ENCODE data around the gene PDS5A.
A peak's percentile ranks its signal among the peaks of the same experiment; 100 is the strongest.
"Not testable (repeated sequence)": the region's sequence is repeated elsewhere in the genome, so short reads cannot be mapped to it uniquely, and the experiment has no call there.

The PDS5A gene

DNA sequence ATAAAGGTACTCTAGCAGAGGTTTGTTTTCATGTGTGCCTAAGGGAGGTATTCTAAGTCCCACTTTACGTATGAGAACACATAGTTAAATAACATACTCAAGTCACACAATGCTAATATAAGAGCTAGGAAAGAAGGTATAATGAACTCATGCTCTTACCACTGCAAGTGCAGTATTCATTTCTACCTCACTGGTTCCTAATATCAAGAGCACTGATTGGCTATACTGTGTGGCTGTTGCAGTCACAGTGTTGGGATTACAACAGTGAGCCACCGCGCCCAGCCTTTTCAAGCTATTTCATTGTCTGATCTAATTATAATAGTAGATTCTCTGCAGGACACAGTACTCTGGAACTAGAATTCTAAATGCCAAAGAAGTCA lies 84.0 kb downstream of the PDS5A start:
- DNase-seq = no peak

DNA sequence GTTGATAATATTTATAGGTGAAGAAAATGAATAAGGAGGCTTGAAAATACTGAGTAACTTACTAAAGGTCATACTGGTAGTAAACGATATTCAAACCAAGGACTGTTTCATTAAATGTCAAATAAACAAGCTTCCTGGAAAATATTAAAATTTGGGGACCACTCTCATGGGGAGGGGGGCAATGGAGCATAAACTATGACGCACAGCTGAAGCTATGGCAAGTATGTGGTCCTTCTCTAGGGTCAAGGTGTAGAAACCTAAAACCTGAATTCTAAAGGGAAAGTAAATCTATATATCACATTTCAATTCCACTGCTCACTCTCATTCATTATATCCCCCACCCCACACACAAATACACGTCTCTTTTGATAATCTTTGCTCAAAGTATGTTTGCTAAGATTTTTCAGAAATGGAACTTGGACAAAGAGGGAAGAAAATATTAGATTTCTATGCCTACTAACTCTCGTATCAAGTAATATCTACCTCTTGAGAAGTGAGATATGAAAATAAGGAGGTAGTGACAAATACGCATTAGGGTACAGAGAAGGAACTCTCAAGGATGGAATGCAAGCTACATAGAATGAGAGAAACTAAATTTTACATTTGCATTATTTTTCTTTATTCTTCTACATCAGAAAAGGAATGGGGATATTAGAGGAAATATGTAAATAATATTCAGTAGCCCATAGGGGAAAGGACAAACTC lies 84.6 kb downstream of the PDS5A start:
- no peak for DNase-seq

DNA sequence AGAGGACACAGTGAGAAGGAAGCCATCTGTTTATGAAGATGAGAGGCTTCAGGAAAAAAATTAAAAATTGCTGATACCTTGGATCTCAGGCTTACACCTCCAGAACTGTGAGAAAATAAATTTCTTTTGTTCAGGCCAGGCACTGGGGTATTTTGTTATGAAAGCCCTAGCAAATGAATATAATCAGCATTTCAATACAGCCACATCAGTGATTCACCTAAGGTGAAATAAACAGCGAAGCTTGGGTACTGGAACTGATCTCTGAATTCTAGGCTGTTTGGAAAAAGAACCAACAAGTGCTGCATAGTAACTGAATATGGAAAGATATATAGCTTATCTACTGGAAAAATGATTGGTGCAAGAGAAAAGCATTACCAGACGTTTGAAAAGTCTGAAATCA lies 88.5 kb downstream of the PDS5A start:
- no peak for DNase-seq

DNA sequence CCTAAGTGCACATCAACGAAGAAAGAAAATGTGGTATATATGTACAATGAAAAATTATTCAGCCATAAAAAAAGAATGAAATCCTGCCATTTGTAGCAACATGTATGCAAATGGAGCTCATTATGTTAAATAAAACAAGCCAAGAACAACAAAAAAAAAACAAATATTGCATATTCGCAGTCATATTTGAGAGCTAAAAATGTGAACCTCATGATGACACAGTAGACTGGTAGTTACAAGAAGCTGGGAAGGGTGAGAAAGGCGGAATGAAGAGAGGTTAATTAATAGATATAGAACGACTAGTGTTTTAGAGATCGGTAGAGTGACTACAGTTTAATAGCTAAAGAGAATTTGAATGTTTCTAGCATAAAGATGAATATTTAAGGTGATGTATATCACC lies 89.2 kb downstream of the PDS5A start:
- no peak for DNase-seq

DNA sequence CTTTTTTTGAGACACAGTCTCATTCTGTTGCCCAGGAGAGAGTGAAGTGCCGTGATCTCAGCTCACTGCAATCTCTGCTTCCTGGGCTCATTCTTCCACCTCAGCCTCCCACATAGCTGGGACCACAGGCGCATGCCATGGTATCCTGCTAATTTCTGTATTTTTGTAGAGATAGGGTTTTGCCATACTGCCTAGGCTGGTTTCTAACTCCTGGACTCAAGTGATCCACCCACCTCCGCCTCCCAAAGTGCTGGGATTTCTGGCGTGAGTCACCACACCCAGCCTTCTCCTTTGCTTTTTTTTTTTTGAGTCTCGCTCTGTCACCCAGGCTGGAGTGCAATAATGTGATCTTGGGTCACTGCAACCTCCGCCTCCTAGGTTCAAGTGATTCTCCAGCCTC lies 94.1 kb downstream of the PDS5A start:
- no peak for DNase-seq

DNA sequence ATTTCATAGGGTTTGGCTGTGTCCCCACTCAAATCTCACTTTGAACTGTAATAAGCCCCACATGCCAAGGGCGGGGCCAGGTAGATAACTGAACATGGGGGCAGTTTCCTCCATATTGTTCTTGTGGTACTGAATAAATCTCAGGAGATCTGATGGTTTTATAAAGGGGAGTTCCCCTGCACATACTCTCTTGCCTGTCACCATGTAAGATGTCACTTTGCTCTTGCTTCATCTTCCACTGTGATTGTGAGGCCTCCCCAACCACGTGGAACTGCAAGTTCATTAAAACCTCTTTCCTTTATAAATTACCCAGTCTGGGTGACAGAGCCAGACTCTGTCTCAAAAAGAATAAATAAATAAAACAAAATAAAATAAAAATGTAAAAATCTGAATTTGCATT lies 95.9 kb downstream of the PDS5A start:
- no peak for DNase-seq

DNA sequence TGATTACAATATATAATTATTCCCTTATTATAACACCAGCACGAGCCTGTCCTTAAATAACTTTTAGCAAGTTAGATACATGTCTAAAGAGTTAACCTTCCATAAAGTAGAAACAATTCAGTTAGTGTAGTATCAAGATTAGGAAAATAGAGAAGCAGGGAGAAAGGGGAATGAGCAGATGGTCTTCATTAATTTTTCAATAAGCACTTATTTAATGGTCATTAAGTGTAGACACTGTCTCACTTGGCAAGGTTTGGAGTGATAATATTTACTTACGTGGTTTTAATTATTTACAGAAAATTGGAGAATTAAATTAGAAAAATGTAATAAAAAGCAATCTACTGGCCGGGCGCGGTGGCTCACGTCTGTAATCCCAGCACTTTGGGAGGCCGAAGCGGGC lies 99.7 kb downstream of the PDS5A start:
- DNase-seq = no peak

DNA sequence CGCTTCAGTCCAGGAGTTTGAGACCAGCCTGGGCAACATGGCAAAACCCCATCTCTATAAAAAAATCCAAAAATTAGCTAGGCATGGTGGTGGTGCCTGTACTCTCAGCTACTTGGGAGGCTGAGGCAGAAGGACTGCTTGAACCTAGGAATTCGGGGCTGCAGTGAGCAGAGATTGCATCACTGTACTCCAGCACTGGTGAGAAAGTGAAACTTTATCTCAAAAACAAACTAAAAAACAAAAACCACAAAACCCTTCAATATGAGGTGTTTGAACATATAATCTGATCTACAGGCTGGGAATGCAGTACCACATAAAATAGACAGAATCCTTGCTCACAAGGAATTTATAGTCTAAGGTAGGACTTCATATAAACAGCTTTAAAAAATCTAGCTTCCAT lies 103.9 kb downstream of the PDS5A start:
- DNase-seq = no peak

DNA sequence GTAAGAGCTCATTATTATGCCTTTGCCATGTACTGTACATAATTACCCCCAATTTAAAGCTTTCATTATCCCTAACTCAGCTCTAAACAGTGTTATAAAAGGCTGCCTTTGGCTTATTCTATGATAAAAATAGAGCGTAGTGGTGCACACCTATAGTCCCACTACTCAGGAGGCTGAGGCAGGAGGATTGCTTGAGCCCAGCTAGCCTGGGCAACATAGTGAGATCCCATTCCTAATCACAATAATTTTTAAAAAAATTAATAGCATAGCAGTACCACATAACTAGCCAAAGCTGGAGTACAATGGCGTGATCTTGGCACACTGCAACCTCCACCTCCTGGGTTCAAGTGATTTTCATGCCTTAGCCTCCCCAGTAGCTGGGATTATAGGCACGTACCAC lies 112.4 kb downstream of the PDS5A start:
- no peak for DNase-seq

DNA sequence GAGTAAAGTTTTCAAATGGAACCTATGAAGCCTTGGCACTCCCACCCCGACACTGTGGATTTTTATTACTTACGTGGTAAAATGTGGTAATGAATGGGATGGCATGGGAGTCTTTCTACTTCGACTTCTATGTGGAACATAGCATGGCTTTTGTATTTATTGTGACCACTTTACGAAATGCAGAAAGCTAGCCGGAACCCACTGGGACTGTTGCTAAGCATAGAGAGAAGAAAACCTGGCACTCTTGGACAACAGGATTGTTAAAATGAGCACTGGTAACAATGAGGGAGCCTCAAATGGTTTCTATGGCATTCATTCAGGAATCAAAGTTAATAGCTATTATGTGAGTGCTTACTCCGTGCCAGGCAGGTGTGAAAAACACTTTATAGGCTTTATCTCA lies 113.3 kb downstream of the PDS5A start:
- DNase-seq = no peak

DNA sequence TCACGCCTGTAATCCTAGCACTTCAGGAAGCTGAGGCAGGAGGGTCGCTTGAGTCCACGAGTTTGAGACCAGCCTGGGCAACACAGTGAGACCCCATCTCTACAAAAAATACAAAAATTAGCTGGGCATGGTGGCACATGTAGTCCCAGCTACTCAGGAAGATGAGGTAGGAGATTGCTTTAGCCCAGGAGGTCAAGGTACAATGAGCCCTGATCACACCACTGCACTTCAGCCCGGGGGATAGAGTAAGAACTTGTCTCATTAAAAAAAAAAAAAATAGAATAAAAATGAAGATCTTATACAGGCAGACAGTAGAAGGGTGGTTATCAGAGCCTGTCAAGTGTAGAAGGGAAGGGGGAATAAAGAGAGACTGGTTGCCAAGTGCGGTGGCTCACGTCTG lies 116.9 kb downstream of the PDS5A start:
- no peak for DNase-seq

DNA sequence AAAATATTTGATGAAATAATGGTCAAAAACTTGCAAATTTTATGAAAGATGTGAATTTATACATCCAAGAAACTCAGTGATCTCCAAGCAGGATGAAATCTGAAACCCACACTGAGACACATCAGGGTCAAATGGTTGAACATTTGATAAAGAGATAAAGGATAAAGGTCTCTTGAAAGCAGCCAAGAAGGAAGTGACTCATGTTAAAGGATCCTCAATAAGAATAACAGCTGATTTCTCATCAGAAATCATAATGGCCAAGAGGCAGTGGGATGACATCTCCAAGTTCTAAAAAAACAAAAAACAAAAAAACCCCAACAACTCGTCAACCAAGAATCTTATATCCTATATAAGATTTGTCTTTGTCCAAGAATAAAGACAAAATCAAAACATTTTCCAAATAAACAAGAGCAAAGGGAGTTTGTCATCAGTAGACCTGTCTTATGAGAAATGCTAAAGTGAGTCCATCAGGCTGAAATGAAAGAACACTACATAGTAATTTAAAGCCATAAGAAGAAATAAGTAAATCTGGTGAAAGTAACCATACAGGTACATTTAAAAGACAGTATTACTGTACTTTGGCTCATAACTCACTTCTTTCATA lies 121.7 kb downstream of the PDS5A start:
- no peak for DNase-seq

DNA sequence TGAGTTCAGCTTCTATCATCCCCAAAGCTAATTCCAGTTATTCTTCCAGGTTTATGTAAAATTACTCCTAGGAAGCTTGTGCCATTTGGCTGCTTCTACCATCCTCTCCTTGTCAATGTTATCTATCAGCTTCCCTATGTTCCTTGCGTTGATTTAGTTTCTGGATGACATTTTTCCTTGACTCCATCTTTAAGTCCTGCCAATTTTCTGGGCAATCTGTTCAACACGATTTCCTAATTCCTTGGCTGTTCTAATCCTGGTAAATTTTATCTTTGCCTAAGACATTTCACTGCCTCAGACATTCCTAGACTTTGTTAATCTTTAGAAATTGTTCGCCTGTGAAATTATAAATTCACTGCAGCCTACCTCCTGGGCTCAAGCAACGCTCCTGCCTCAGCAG lies 125.1 kb downstream of the PDS5A start:
- no peak for DNase-seq

DNA sequence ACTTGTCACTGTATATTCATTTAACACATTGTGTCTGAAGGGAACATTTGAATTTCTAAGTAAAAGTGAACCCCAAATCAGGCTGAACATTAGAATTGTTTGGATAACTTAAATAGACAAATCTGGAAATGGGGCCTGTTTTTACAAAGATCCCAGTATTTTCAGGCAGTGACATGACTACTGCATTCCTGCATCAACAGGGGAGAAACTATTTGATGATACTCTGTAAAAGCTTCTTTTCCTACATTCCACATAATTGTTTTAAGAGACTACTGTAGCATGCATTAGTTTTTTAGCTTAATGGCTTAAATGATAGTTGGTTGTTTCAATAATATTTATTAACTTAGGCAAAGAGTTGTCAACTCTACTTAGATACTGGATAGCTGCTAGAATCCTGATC lies 127.0 kb downstream of the PDS5A start:
- DNase-seq = no peak

DNA sequence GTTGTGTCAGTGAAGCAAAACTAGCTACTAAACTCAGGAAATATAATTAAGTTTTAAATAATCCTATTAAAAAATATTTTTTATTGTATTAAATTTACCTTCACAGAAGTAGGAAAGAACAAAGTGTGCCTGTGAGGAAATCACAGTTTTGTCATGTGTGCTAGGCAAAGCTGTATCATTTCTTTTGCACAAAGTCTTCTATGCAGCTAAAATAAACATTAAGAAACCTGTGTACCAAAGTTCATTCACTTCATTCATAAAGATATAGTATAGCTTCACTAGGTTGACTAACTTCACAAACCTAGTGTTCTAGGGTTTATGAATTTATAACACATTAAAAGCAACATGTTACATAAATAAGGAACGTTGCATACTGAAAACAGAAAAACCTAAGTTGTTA lies 131.0 kb downstream of the PDS5A start:
- no peak for DNase-seq

DNA sequence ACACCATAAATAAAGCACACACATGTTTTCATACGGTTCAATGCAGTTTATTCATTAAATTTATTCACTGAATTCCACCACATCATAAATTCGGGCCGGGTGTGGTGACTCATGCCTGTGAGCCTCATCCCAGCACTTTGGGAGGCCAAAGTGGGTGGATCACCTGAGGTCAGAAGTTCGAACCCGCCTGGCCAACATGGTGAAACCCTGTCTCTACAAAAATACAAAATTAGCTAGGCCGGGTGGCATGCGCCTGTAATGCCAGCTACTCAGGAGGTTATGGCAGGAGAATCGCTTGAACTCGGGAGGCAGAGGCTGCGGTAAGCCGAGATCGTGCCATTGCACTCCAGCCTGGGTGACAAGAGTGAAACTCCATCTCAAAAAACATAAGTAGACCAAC lies 131.6 kb downstream of the PDS5A start:
- no peak for DNase-seq

DNA sequence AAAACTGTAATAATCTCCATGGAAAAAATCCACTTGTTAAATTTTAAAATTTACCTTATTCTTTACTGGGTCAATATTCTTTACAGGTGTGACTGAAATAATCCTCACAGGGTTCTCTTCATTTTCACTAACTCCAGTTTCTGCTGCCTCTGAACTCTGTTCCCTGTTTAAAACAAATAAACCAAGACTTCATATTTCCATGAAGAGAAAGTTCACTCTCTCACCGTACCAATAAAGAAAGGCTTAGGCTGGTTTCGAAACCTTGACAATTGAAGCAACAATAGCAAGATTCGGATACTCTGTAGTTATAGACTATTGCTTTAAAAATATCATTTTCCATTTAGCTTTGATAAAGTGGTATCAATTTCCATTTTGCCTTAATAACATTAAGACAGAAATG lies 135.8 kb downstream of the PDS5A start:
- DNase-seq = no peak

DNA sequence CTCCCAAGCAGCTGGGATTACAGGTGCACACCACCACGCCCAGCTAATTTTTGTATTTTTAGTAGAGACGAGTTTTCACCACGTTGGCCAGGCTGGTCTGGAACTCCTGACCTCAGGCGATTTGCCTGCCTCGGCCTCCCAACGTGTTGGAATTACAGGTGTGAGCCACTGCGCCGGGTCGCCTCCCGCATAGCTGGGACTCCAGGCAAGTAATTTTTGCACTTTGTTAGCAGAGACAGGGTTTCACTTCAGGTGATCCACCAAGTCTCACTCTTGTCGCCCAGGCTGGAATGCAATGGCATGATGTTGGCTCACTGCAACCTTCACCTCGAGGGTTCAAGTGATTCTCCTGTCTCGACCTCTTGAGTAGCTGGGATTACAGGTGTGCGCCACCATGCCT lies 137.2 kb downstream of the PDS5A start:
- DNase-seq = not testable (repeated sequence)

DNA sequence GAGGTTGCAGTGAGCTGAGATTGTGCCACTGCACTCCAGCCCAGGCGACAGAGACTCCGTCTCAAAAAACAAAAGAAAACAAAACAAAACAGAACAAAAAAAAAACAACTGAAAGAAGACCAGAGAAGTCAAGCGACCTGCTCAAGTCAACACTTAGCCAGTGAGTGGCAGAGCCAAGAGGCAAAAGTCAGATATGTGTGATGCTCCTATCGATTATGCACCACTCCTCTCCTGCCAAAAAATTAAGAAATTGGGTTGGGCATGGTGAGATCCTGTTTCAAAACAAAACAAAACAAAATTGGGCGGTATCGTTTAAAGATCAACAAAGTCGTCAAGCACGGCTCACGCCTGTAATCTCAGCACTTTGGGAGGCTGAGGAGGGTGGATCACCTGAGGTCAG lies 137.7 kb downstream of the PDS5A start:
- DNase-seq = no peak

DNA sequence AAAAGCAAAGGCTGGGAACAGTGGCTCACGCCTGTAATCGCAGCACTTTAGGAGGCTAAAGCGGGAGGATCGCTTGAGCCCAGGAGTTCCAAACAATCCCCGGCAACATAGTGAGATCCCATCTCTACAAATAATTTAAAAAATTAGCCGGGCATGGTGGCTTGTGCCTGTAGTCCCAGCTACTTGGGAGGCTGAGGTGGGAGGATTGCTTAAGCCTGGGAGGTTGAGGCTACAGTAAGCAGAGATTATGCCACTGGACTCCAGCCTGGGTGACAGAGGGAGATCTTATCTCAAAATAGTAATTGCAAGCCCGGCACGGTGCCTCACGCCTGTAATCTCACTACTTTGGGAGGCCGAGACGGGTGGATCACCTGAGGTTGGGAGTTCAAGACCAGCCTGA lies 139.3 kb downstream of the PDS5A start:
- not testable (repeated sequence) for DNase-seq

DNA sequence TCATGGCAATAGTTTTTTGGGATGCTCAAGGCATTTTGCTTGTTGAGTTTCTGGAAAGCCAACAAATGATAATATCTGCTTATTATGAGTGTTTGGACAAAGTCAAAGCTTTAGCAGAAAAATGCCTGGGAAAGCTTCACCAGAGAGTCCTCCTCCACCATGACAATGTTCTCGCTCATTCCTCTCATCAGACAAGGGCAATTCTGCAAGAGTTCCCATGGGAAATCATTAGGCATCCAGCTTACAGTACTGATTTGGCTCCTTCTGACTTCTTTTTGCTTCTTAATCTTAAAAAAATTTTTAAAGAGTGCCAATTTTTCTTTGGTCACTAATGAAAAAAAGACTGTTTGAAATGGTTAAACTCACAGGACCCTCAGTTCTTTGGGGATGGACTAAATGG lies 143.4 kb downstream of the PDS5A start:
- DNase-seq = no peak

DNA sequence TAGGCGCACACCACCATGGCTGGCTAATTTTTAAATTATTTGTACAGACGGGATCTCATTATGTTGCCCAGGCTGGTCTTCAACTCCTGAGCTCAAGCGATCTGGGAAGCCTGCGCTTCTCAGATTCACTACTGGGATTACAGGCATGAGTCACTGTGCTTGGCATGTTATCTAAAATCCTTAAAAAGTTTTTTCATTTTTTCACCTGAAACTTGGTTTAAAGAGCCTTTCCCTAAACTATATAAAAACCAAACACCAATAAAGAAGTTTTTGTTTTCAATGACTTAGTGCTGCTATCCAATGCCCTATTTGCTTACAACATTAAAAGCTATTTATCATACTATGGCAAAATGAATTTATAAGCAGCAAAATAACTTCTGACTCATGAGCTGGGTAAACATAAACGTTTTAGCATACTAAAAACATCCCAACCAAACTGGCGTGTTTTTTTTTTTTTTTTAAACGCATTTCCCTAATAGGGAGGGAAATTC lies 151.9 kb downstream of the PDS5A start:
- DNase-seq = no peak

DNA sequence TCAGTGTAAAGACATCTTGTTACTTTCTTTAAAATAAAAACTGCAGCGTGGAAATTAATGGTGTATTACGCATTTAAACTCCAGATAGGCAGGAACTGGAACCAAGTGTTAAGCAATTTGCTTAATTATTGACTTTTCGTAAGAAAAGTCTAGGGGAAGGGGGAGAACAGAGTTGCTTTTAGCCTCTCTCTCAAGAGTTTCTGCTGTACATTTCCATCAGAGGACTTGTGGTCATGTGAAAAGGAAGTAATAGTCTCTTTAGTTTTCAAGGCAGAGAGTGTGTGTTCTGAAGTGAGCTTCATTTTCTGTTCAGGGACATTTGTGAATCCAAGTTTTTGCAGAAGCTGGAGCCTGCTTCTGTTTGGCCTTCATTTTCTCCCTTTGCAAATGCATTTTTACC lies 152.6 kb downstream of the PDS5A start:
- DNase-seq = peak; percentile 90

DNA sequence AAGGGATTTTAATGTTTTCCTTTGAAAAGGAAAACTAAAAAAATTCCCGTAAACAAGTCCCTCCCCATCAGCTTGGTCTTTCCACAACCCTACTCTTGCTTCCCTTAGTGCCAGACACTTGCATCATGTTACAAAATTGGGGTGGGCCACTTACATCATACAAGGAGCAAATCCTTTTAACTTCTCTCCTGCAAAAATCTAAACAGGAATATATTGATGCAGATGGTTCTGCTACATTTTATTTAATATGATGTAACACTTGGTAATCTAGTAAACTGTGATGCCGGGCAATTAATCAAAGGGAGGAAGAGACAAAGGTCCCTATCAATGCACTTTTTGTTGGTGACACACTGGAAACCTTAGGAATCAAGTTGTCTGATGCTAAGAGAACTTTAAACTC lies 154.5 kb downstream of the PDS5A start:
- no peak for DNase-seq

DNA sequence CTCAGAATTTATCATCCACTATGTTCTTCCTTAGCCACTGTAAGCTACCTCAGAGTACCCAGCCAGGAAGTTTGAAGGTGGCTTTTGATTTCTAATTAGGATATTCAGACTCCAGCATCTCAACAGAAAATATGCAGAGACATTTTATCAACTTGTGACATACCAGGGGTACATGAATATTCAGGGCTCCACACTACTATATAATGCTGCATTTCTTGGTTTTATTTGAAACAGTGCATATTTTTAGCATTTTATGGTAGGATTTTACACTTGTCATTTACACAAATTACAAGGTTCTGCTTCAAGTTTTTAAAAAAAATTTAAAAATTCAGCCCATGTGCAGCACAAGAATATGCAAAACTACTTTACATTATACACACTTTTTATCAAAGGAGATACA lies 155.0 kb downstream of the PDS5A start:
- DNase-seq = no peak
